Suprapubic skin (tissue), 4 donors: ENCODE results near the gene NDUFV2. TPM values are rescaled to one million over a fixed set of nuclear protein-coding genes. Genes with fewer than 3 reads are reported as not detected.
A peak's percentile ranks its signal among the peaks of the same experiment; 100 is the strongest.

ENCODE experiments used
- DNase-seq, 2 donors: peaks; one replicate each; pipeline ENCODE4 v3.0.0-alpha.2; 2019; ENCODE audit warnings: low spot score in 2 of 2
- H3K27ac ChIP-seq: fragments of 200-600 bp; sonication (generic); one replicate; pipeline ENCODE4 v1.5.1; 2019
- H3K27me3 ChIP-seq: fragments of 200-600 bp; sonication (generic); one replicate; pipeline ENCODE4 v1.5.1; 2019
- H3K36me3 ChIP-seq: fragments of 200-600 bp; sonication (generic); one replicate; pipeline ENCODE4 v1.5.1; 2019
- H3K4me1 ChIP-seq: fragments of 200-600 bp; sonication (generic); one replicate; pipeline ENCODE4 v1.5.1; 2019
- H3K4me3 ChIP-seq: fragments of 200-600 bp; sonication (generic); one replicate; pipeline ENCODE4 v1.5.1; 2019; ENCODE audit warnings: mild to moderate bottlenecking
- H3K9me3 ChIP-seq: fragments of 200-600 bp; sonication (generic); one replicate; pipeline ENCODE4 v1.5.1; 2019
- CTCF ChIP-seq, 2 donors: fragments of 200-600 bp in 1 of 2; fragments of 450-650 bp in 1 of 2; sonication (generic) in 1 of 2; IDR thresholded peaks; one replicate each; pipeline ENCODE4 v1.5.1; 2016 to 2019; ENCODE audit warnings: antibody characterized with exemption in 2 of 2, mild to moderate bottlenecking in 1 of 2, moderate library complexity in 1 of 2
- EP300 ChIP-seq: sonication (generic); formaldehyde crosslinking; IDR thresholded peaks from one replicate; pipeline ENCODE4 v1.6.1; 2017; ENCODE audit warnings: antibody characterized with exemption
- POLR2A ChIP-seq, 2 donors: fragments of 450-650 bp; IDR thresholded peaks; one replicate each; pipeline ENCODE4 v1.6.1; 2017; ENCODE audit warnings: antibody characterized with exemption in 2 of 2, mild to moderate bottlenecking in 2 of 2, moderate library complexity in 2 of 2
- POLR2AphosphoS5 ChIP-seq, 3 donors: sonication (generic); formaldehyde crosslinking; IDR thresholded peaks; one replicate each; pipeline ENCODE4 v1.6.1; 2017; ENCODE audit warnings: antibody characterized with exemption in 3 of 3
- WGBS: methylation state at CpG from one replicate; pipeline ENCODE4 v1.1.5; 2018; 5-methylcytosine and 5-hydroxymethylcytosine counted together
- total RNA-seq, 4 donors: library from RNA; depleted of rRNA; stranded (reverse); fragments of >200 nt; gene quantifications; one replicate each; pipeline ENCODE4 v1.1.0, GENCODE V29; 2016

The NDUFV2 gene
- total RNA-seq, 4 donors from 2014 or later, result 107 to 137 (median 124) TPM

GRCh38 chr18:9094307-9095226, 7.9 kb upstream of the NDUFV2 start:
- no peak overlapping the region for H3K4me3 ChIP-seq
- peaks cover 2% of the 10 kb centered on the region for H3K4me1 ChIP-seq
- no peaks in the 10 kb centered on the region for H3K27me3 ChIP-seq
- H3K9me3 ChIP-seq, result no peaks in the 10 kb centered on the region
- no peak for DNase-seq
- TF ChIP-seq POLR2A (IDR thresholded peaks at IDR 0.05), result no peak
- WGBS, result 77% methylated on average over 7 of the region's 7 CpGs
- H3K27ac ChIP-seq, result no peak overlapping the region
- no peaks in the 10 kb centered on the region for H3K36me3 ChIP-seq

GRCh38 chr18:9095297-9096006, 7.0 kb upstream of the NDUFV2 start:
- H3K4me3 ChIP-seq, result no peak overlapping the region
- H3K4me1 ChIP-seq, result peaks cover 2% of the 10 kb centered on the region
- no peak for DNase-seq
- 64% methylated on average over 9 of the region's 9 CpGs for WGBS
- H3K27ac ChIP-seq, result no peak overlapping the region
- TF ChIP-seq CTCF (IDR thresholded peaks at IDR 0.05) (no peak), POLR2AphosphoS5 (IDR thresholded peaks at IDR 0.05) (no peak), POLR2A (IDR thresholded peaks at IDR 0.05) (no peak), EP300 (no peak)
- no peaks in the 10 kb centered on the region for H3K36me3 ChIP-seq
- no peaks in the 10 kb centered on the region for H3K9me3 ChIP-seq
- no peaks in the 10 kb centered on the region for H3K27me3 ChIP-seq

- Histone ChIP-seq H3K4me1 (peaks cover 3% of the 10 kb centered on the region), H3K36me3 (no peaks in the 10 kb centered on the region), H3K9me3 (no peaks in the 10 kb centered on the region), H3K4me3 (no peak overlapping the region), H3K27me3 (no peaks in the 10 kb centered on the region), H3K27ac (no peak overlapping the region)
- no peak for TF ChIP-seq EP300
- no peak for TF ChIP-seq POLR2A (IDR thresholded peaks at IDR 0.05)
- no peak for TF ChIP-seq CTCF (IDR thresholded peaks at IDR 0.05)
- no peak for TF ChIP-seq POLR2AphosphoS5 (IDR thresholded peaks at IDR 0.05)
- 71% methylated on average over 3 of the region's 3 CpGs for WGBS
- no peak for DNase-seq
Measured at GRCh38 chr18:9096007-9096371, 6.5 kb upstream of the NDUFV2 start.

GRCh38 chr18:9096685-9097084, 5.8 kb upstream of the NDUFV2 start:
- H3K4me3 ChIP-seq, result no peak overlapping the region
- DNase-seq, result no peak
- no peak overlapping the region for H3K27ac ChIP-seq
- 60% methylated on average over 2 of the region's 2 CpGs for WGBS
- TF ChIP-seq POLR2A (IDR thresholded peaks at IDR 0.05) (no peak), CTCF (IDR thresholded peaks at IDR 0.05) (no peak), POLR2AphosphoS5 (IDR thresholded peaks at IDR 0.05) (no peak), EP300 (no peak)
- no peaks in the 10 kb centered on the region for H3K36me3 ChIP-seq
- H3K9me3 ChIP-seq, result no peaks in the 10 kb centered on the region
- H3K4me1 ChIP-seq, result peaks cover 10% of the 10 kb centered on the region
- no peaks in the 10 kb centered on the region for H3K27me3 ChIP-seq

GRCh38 chr18:9097349-9097748, 5.2 kb upstream of the NDUFV2 start:
- Histone ChIP-seq H3K4me1 (peaks cover 13% of the 10 kb centered on the region), H3K27me3 (no peaks in the 10 kb centered on the region), H3K36me3 (no peaks in the 10 kb centered on the region), H3K9me3 (no peaks in the 10 kb centered on the region), H3K27ac (peak overlapping the region; percentile 3), H3K4me3 (no peak overlapping the region)
- TF ChIP-seq CTCF (IDR thresholded peaks at IDR 0.05) (no peak), EP300 (no peak), POLR2AphosphoS5 (IDR thresholded peaks at IDR 0.05) (no peak), POLR2A (IDR thresholded peaks at IDR 0.05) (no peak)
- WGBS, result 53% methylated on average over 2 of the region's 2 CpGs
- DNase-seq, result no peak
